WTC11 (cell line): ENCODE results near the gene YAF2. TPM values are rescaled to one million over a fixed set of nuclear protein-coding genes. Genes with fewer than 3 reads are reported as not detected.

Experiments used
- ATAC-seq: fragments of 200-7000 bp; cut with Tn5 transposase; 2 replicates; pipeline ENCODE4 v1.10.0; 2021; ENCODE audit warnings: mild to moderate bottlenecking, moderate library complexity
- CTCF ChIA-PET: fragments of 300-600 bp; sonication (Branson Sonifier 250); formaldehyde crosslinking; loops from one replicate; lab custom pipeline; 2021; ENCODE audit warnings: antibody characterized with exemption; lab: Charles Lee
- POLR2A ChIA-PET: fragments of 350-600 bp; sonication (Branson Sonifier 250); formaldehyde crosslinking; loops from one replicate; lab custom pipeline; 2021; ENCODE audit warnings: antibody characterized with exemption; lab: Charles Lee
- DNase-seq: peaks from one replicate; pipeline ENCODE4 v3.0.0; 2021; ENCODE audit warnings: low spot score
- H3K27ac Mint-ChIP-seq: 2 replicates; pipeline ENCODE4 v1.8.0; 2021; ENCODE audit warnings: mixed read lengths
- H3K27me3 Mint-ChIP-seq: 2 replicates; pipeline ENCODE4 v1.8.0; 2021; ENCODE audit warnings: low read depth, mild to moderate bottlenecking, moderate library complexity, mixed read lengths
- H3K36me3 Mint-ChIP-seq: 2 replicates; pipeline ENCODE4 v1.8.0; 2021; ENCODE audit warnings: mixed read lengths
- H3K4me1 Mint-ChIP-seq: 2 replicates; pipeline ENCODE4 v1.8.0; 2022; ENCODE audit warnings: mixed read lengths
- H3K4me3 Mint-ChIP-seq: 2 replicates; pipeline ENCODE4 v1.8.0; 2021; ENCODE audit warnings: mild to moderate bottlenecking, moderate library complexity, mixed read lengths
- H3K9me3 Mint-ChIP-seq: 2 replicates; pipeline ENCODE4 v1.8.0; 2021; ENCODE audit warnings: mixed read lengths
- ATF1 ChIP-seq: sonication (generic); formaldehyde crosslinking; IDR thresholded peaks from 2 replicates; pipeline ENCODE4 v1.8.1; 2023; ENCODE audit warnings: mild to moderate bottlenecking, moderate library complexity, missing genetic modification reagents
- FOXJ3 ChIP-seq: sonication (generic); formaldehyde crosslinking; IDR thresholded peaks from 2 replicates; pipeline ENCODE4 v1.9.0; 2021; ENCODE audit warnings: missing genetic modification reagents, mild to moderate bottlenecking, borderline replicate concordance
- FOXK1 ChIP-seq: sonication (generic); formaldehyde crosslinking; IDR thresholded peaks from 2 replicates; pipeline ENCODE4 v1.8.0; 2022; ENCODE audit warnings: mild to moderate bottlenecking, moderate library complexity, missing genetic modification reagents
- MXD4 ChIP-seq: fragments of 250-450 bp; sonication (Bioruptor Pico); IDR thresholded peaks from 2 replicates; pipeline ENCODE4 v1.8.0; 2021; ENCODE audit warnings: mild to moderate bottlenecking, moderate library complexity, borderline replicate concordance
- NR1H2 ChIP-seq: sonication (generic); formaldehyde crosslinking; IDR thresholded peaks from 2 replicates; pipeline ENCODE4 v1.9.0; 2021; ENCODE audit warnings: mild to moderate bottlenecking, moderate library complexity, missing genetic modification reagents
- OVOL2 ChIP-seq: fragments of 250-450 bp; sonication (Bioruptor Pico); IDR thresholded peaks from 2 replicates; pipeline ENCODE4 v1.9.0; 2021; ENCODE audit warnings: mild to moderate bottlenecking, borderline replicate concordance
- RORB ChIP-seq: fragments of 250-450 bp; sonication (Bioruptor Pico); IDR thresholded peaks from 2 replicates; pipeline ENCODE4 v1.9.0; 2021; ENCODE audit warnings: mild to moderate bottlenecking
- SP1 ChIP-seq: sonication (generic); formaldehyde crosslinking; conservative IDR thresholded peaks from 2 replicates; pipeline ENCODE4 v1.8.1; 2022; ENCODE audit warnings: missing genetic modification reagents
- ZNF138 ChIP-seq: sonication (generic); formaldehyde crosslinking; conservative IDR thresholded peaks from 2 replicates; pipeline ENCODE4 v1.8.1; 2022; ENCODE audit warnings: mild to moderate bottlenecking, moderate library complexity, missing genetic modification reagents
- ZNF219 ChIP-seq: sonication (generic); formaldehyde crosslinking; IDR thresholded peaks from 2 replicates; pipeline ENCODE4 v1.8.0; 2023; ENCODE audit warnings: missing genetic modification reagents, mild to moderate bottlenecking, borderline replicate concordance
- ZNF423 ChIP-seq: fragments of 250-450 bp; sonication (Bioruptor Pico); IDR thresholded peaks from 2 replicates; pipeline ENCODE4 v2.1.2; 2022; ENCODE audit warnings: mild to moderate bottlenecking, moderate library complexity
- total RNA-seq: library from RNA; stranded (reverse); gene quantifications from 3 replicates; pipeline ENCODE4 v1.2.3, GENCODE V29; 2021
- TF ChIP-seq, protein P1 (sequence below): fragments of 250-450 bp; sonication (Bioruptor Pico); IDR thresholded peaks from 2 replicates; pipeline ENCODE4 v1.9.0; 2021; ENCODE audit warnings: mild to moderate bottlenecking
- TF ChIP-seq, protein P2 (sequence below): sonication (generic); formaldehyde crosslinking; IDR thresholded peaks from 2 replicates; pipeline ENCODE4 v1.8.0; 2022; ENCODE audit warnings: mild to moderate bottlenecking, missing genetic modification reagents
- TF ChIP-seq, protein P3 (sequence below): sonication (generic); formaldehyde crosslinking; IDR thresholded peaks from 2 replicates; pipeline ENCODE4 v1.8.1; 2023; ENCODE audit warnings: mild to moderate bottlenecking, missing genetic modification reagents, borderline replicate concordance
- TF ChIP-seq, protein P4 (sequence below): sonication (generic); formaldehyde crosslinking; IDR thresholded peaks from 2 replicates; pipeline ENCODE4 v1.8.1; 2023; ENCODE audit warnings: mild to moderate bottlenecking, missing genetic modification reagents, moderate library complexity
- TF ChIP-seq, protein P5 (sequence below): sonication (generic); formaldehyde crosslinking; IDR thresholded peaks from 2 replicates; pipeline ENCODE4 v1.8.1; 2023; ENCODE audit warnings: mild to moderate bottlenecking, missing genetic modification reagents, moderate library complexity
- TF ChIP-seq, protein P6 (sequence below): sonication (generic); formaldehyde crosslinking; IDR thresholded peaks from 2 replicates; pipeline ENCODE4 v1.8.1; 2023; ENCODE audit warnings: mild to moderate bottlenecking, moderate library complexity, missing genetic modification reagents
- TF ChIP-seq, protein P7 (sequence below): sonication (generic); formaldehyde crosslinking; IDR thresholded peaks from 2 replicates; pipeline ENCODE4 v1.8.1; 2023; ENCODE audit warnings: mild to moderate bottlenecking, missing genetic modification reagents
- TF ChIP-seq, protein P8 (sequence below): sonication (generic); formaldehyde crosslinking; IDR thresholded peaks from 2 replicates; pipeline ENCODE4 v1.8.1; 2022; ENCODE audit warnings: mild to moderate bottlenecking, moderate library complexity, missing genetic modification reagents

Gene YAF2
- total RNA-seq, 1 experiment from 2014 or later = 3.3 TPM

DNA sequence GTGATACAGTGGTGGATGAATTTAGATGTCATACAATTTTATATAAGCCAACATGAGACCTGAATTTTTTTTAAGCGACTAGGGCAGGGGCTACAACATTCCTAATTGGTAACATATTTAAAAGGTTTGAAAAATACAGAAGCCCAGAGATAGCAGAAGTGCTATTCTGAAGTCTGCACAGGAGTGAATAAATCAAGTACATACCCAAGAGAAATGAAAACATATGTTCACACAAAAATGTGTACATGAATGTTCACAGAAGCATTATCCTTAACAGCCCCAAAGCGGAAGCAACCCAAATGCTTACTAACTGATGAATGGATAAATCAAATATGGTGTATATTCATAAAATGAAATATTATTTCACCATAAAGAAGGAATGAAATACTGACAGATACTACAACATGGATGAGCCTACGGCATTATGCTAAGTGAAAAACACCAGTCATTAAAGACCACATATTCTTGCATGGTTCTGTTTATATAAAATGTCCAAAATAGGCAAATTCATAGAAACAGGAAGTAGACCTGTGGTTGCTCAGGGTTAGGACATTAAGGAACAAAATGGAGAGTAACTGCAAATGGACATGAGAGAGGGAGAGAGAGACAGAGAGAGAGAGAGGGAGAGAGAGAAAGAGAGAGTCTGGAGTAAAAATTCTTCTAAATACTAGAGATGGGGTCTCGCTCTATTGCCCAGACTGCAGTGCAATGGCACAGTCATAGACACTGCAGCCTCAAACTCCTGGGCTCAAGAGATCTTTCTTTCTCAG lies 65.4 kb downstream of the YAF2 start (continued):
- TF ChIP-seq FOXJ3 = no peak
- no peak for TF ChIP-seq OVOL2 (CRISPR knock-in tag)
- TF ChIP-seq, protein P1, sequence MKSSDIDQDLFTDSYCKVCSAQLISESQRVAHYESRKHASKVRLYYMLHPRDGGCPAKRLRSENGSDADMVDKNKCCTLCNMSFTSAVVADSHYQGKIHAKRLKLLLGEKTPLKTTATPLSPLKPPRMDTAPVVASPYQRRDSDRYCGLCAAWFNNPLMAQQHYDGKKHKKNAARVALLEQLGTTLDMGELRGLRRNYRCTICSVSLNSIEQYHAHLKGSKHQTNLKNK (CRISPR knock-in tag) = no peak
- no peak for TF ChIP-seq FOXK1 (CRISPR knock-in tag)
- no peak for TF ChIP-seq ZNF138 (CRISPR knock-in tag)
- TF ChIP-seq, protein P2, sequence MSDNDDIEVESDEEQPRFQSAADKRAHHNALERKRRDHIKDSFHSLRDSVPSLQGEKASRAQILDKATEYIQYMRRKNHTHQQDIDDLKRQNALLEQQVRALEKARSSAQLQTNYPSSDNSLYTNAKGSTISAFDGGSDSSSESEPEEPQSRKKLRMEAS = no peak
- TF ChIP-seq RORB (CRISPR knock-in tag) = no peak

DNA sequence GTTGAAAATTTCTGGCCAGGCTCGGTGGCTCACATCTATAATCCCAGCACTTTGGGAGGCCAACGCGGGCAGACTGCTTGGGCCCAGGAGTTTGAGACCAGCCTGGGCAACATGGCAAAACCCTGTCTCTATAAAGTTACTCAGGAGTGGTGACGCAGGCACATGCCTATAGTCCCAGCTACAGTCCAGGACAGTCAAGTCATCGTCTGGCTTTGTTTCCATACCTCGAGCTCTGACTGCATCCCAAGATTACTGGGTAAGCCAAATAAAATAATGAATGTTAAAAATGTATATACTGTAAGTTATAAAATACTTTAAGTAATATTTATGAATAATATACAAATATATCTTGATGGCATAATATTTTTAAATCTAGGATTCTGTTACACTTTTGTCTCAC lies 70.3 kb downstream of the YAF2 start:
- no peaks in the 10 kb centered on the region for H3K9me3 Mint-ChIP-seq
- no peaks in the 10 kb centered on the region for H3K4me1 Mint-ChIP-seq
- ChIA-PET CTCF (interaction anchor here (0.6 to 1.4 kb wide), 3 partner anchors 23 to 118 kb away, joined by 3 to 4 read pairs (median 3); no protein-coding TSS in a partner anchor), POLR2A (no interaction called here)
- H3K27me3 Mint-ChIP-seq = no peaks in the 10 kb centered on the region
- no peak overlapping the region for H3K4me3 Mint-ChIP-seq
- DNase-seq (no peak), ATAC-seq (no peak)
- TF ChIP-seq, protein P1 (CRISPR knock-in tag) = no peak
- TF ChIP-seq, protein P2 = no peak
- TF ChIP-seq, protein P3, sequence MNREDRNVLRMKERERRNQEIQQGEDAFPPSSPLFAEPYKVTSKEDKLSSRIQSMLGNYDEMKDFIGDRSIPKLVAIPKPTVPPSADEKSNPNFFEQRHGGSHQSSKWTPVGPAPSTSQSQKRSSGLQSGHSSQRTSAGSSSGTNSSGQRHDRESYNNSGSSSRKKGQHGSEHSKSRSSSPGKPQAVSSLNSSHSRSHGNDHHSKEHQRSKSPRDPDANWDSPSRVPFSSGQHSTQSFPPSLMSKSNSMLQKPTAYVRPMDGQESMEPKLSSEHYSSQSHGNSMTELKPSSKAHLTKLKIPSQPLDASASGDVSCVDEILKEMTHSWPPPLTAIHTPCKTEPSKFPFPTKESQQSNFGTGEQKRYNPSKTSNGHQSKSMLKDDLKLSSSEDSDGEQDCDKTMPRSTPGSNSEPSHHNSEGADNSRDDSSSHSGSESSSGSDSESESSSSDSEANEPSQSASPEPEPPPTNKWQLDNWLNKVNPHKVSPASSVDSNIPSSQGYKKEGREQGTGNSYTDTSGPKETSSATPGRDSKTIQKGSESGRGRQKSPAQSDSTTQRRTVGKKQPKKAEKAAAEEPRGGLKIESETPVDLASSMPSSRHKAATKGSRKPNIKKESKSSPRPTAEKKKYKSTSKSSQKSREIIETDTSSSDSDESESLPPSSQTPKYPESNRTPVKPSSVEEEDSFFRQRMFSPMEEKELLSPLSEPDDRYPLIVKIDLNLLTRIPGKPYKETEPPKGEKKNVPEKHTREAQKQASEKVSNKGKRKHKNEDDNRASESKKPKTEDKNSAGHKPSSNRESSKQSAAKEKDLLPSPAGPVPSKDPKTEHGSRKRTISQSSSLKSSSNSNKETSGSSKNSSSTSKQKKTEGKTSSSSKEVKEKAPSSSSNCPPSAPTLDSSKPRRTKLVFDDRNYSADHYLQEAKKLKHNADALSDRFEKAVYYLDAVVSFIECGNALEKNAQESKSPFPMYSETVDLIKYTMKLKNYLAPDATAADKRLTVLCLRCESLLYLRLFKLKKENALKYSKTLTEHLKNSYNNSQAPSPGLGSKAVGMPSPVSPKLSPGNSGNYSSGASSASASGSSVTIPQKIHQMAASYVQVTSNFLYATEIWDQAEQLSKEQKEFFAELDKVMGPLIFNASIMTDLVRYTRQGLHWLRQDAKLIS (CRISPR knock-in tag) = no peak
- TF ChIP-seq, protein P4, sequence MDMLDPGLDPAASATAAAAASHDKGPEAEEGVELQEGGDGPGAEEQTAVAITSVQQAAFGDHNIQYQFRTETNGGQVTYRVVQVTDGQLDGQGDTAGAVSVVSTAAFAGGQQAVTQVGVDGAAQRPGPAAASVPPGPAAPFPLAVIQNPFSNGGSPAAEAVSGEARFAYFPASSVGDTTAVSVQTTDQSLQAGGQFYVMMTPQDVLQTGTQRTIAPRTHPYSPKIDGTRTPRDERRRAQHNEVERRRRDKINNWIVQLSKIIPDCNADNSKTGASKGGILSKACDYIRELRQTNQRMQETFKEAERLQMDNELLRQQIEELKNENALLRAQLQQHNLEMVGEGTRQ (CRISPR knock-in tag) = no peak
- TF ChIP-seq ZNF219 (no peak), ZNF423 (CRISPR knock-in tag) (no peak), SP1 (CRISPR knock-in tag) (no peak), NR1H2 (CRISPR knock-in tag) (no peak)
- TF ChIP-seq, protein P5, sequence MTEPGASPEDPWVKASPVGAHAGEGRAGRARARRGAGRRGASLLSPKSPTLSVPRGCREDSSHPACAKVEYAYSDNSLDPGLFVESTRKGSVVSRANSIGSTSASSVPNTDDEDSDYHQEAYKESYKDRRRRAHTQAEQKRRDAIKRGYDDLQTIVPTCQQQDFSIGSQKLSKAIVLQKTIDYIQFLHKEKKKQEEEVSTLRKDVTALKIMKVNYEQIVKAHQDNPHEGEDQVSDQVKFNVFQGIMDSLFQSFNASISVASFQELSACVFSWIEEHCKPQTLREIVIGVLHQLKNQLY = no peak
- H3K27ac Mint-ChIP-seq = no peak overlapping the region
- no peaks in the 10 kb centered on the region for H3K36me3 Mint-ChIP-seq

DNA sequence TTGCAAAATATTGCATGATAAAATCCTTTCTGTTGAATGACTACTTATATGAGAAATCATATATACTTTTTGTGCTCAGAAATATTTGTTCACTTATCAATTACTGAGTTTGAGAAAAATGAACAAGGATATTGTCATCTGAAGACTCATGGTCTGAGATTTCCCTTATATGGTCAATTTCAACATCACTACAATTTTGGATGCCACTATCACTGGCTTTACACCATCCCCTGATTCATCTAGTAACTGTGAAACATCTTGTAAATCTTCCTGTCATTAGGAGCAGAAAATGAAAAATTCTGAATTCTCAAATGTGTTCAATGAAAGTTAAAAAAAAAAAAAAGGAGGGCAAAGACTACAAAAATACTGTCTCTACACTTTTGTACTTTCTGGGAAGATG lies 71.5 kb downstream of the YAF2 start:
- POLR2A ChIA-PET = no interaction called here
- ATAC-seq (no peak), DNase-seq (no peak)
- Mint-ChIP-seq H3K36me3 (no peaks in the 10 kb centered on the region), H3K4me1 (peaks cover 2% of the 10 kb centered on the region), H3K27ac (no peak overlapping the region), H3K4me3 (no peak overlapping the region), H3K27me3 (no peaks in the 10 kb centered on the region), H3K9me3 (no peaks in the 10 kb centered on the region)
- CTCF ChIA-PET = no interaction called here
- TF ChIP-seq, protein P4 (CRISPR knock-in tag) = no peak
- TF ChIP-seq, protein P6, sequence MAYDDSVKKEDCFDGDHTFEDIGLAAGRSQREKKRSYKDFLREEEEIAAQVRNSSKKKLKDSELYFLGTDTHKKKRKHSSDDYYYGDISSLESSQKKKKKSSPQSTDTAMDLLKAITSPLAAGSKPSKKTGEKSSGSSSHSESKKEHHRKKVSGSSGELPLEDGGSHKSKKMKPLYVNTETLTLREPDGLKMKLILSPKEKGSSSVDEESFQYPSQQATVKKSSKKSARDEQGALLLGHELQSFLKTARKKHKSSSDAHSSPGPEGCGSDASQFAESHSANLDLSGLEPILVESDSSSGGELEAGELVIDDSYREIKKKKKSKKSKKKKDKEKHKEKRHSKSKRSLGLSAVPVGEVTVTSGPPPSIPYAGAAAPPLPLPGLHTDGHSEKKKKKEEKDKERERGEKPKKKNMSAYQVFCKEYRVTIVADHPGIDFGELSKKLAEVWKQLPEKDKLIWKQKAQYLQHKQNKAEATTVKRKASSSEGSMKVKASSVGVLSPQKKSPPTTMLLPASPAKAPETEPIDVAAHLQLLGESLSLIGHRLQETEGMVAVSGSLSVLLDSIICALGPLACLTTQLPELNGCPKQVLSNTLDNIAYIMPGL (CRISPR knock-in tag) = no peak
- TF ChIP-seq ZNF138 (CRISPR knock-in tag) = no peak
- TF ChIP-seq ATF1 = no peak
- TF ChIP-seq, protein P7, sequence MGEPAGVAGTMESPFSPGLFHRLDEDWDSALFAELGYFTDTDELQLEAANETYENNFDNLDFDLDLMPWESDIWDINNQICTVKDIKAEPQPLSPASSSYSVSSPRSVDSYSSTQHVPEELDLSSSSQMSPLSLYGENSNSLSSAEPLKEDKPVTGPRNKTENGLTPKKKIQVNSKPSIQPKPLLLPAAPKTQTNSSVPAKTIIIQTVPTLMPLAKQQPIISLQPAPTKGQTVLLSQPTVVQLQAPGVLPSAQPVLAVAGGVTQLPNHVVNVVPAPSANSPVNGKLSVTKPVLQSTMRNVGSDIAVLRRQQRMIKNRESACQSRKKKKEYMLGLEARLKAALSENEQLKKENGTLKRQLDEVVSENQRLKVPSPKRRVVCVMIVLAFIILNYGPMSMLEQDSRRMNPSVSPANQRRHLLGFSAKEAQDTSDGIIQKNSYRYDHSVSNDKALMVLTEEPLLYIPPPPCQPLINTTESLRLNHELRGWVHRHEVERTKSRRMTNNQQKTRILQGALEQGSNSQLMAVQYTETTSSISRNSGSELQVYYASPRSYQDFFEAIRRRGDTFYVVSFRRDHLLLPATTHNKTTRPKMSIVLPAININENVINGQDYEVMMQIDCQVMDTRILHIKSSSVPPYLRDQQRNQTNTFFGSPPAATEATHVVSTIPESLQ = no peak
- TF ChIP-seq, protein P8, sequence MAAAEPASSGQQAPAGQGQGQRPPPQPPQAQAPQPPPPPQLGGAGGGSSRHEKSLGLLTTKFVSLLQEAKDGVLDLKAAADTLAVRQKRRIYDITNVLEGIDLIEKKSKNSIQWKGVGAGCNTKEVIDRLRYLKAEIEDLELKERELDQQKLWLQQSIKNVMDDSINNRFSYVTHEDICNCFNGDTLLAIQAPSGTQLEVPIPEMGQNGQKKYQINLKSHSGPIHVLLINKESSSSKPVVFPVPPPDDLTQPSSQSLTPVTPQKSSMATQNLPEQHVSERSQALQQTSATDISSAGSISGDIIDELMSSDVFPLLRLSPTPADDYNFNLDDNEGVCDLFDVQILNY (CRISPR knock-in tag) = no peak
- TF ChIP-seq MXD4 (CRISPR knock-in tag) = no peak
